Thyroid gland (tissue), 4 donors: ENCODE data around the gene ABCG1.

Source experiments
- CTCF ChIP-seq, 6 experiments: fragments of 200-600 bp in 3 of 6; fragments of 450-650 bp in 3 of 6; sonication (generic) in 3 of 6; IDR thresholded peaks; one replicate each; pipeline ENCODE4 v1.5.1; 2016 to 2019; ENCODE audit warnings: antibody characterized with exemption in 6 of 6, mild to moderate bottlenecking in 2 of 6, inconsistent platforms in 1 of 6, moderate library complexity in 1 of 6
- POLR2A ChIP-seq, 2 donors: fragments of 450-650 bp; IDR thresholded peaks; one replicate each; pipeline ENCODE4 v1.6.1; 2017; ENCODE audit warnings: antibody characterized with exemption in 2 of 2, mild to moderate bottlenecking in 2 of 2, moderate library complexity in 1 of 2

GRCh38 chr21:42212266-42212665 is 6.7 kb upstream of the ABCG1 start:
- no peak for TF ChIP-seq CTCF (IDR thresholded peaks at IDR 0.05)
- TF ChIP-seq POLR2A (IDR thresholded peaks at IDR 0.05) = no peak
